PC-3 (cell line): ENCODE data around the gene TTLL7. TPM values are rescaled to one million over a fixed set of nuclear protein-coding genes. Genes with fewer than 3 reads are reported as not detected.
A peak's percentile ranks its signal among the peaks of the same experiment; 100 is the strongest.

Experiments
- ATAC-seq: fragments of 200-7000 bp; cut with Tn5 transposase; 2 replicates; pipeline ENCODE4 v1.9.1; 2020; ENCODE audit warnings: mild to moderate bottlenecking, moderate library complexity
- BruUV-seq: library from RNA; stranded (reverse); fragments of 400-500 nt; replicated peaks from 2 replicates; lab custom pipeline; 2021; lab: Mats Ljungman, UMichigan
- CTCF ChIA-PET: fragments of 300-600 bp; sonication (Branson Sonifier 250); formaldehyde crosslinking; loops from one replicate; lab custom pipeline; 2022; ENCODE audit warnings: antibody characterized with exemption; lab: Charles Lee
- POLR2A ChIA-PET: fragments of 300-600 bp; sonication (Branson Sonifier 250); formaldehyde crosslinking; loops from one replicate; lab custom pipeline; 2022; ENCODE audit warnings: antibody characterized with exemption; ENCODE audit not compliant: unreplicated experiment; lab: Charles Lee
- DNase-seq: peaks from one replicate; pipeline ENCODE4 v3.0.0-alpha.2; 2015
- H2AFZ ChIP-seq: fragments of 300-600 bp; sonication (generic); 2 replicates; pipeline ENCODE4 v1.6.0; 2016; ENCODE audit warnings: antibody characterized with exemption, low read length
- H3F3A ChIP-seq: fragments of 300-600 bp; sonication (generic); one replicate; pipeline ENCODE4 v1.6.0; 2017; ENCODE audit warnings: antibody characterized with exemption, low read length, control low read depth, mild to moderate bottlenecking; ENCODE audit not compliant: unreplicated experiment
- H3K27ac ChIP-seq: fragments of 300-600 bp; sonication (generic); 2 replicates; pipeline ENCODE4 v1.5.1; 2016; ENCODE audit warnings: mild to moderate bottlenecking, low read length
- H3K27me3 ChIP-seq: fragments of 300-600 bp; sonication (generic); 2 replicates; pipeline ENCODE4 v1.6.1; 2016; ENCODE audit warnings: low read length, mixed read lengths
- H3K36me3 ChIP-seq: fragments of 300-600 bp; sonication (generic); 2 replicates; pipeline ENCODE4 v1.6.1; 2016; ENCODE audit warnings: low read depth, mixed run types, low read length, mixed read lengths
- H3K4me1 ChIP-seq: fragments of 300-600 bp; sonication (generic); 2 replicates; pipeline ENCODE4 v1.5.1; 2016; ENCODE audit warnings: low read length; ENCODE audit not compliant: insufficient read depth
- H3K4me2 ChIP-seq: fragments of 300-600 bp; sonication (generic); 2 replicates; pipeline ENCODE4 v1.6.0; 2016; ENCODE audit warnings: low read length
- H3K4me3 ChIP-seq: fragments of 300-600 bp; sonication (generic); 2 replicates; pipeline ENCODE4 v1.5.1; 2016; ENCODE audit warnings: mild to moderate bottlenecking, low read length, mixed read lengths
- H3K79me2 ChIP-seq: fragments of 300-600 bp; sonication (generic); 2 replicates; pipeline ENCODE4 v1.6.1; 2017; ENCODE audit warnings: low read length, mixed read lengths
- H3K9ac ChIP-seq: fragments of 300-600 bp; sonication (generic); 2 replicates; pipeline ENCODE4 v1.6.0; 2016; ENCODE audit warnings: mild to moderate bottlenecking, low read length
- H3K9me2 ChIP-seq: fragments of 300-600 bp; sonication (generic); replicated peaks from 2 replicates; pipeline ENCODE4 v1.6.1; 2016; ENCODE audit warnings: mixed run types, low read length, mixed read lengths
- H3K9me3 ChIP-seq: fragments of 300-600 bp; sonication (generic); 2 replicates; pipeline ENCODE4 v1.6.1; 2016; ENCODE audit warnings: low read length, mixed read lengths
- H4K20me1 ChIP-seq: fragments of 300-600 bp; sonication (generic); 2 replicates; pipeline ENCODE4 v1.6.1; 2016; ENCODE audit warnings: low read length, mixed read lengths
- EZH2 ChIP-seq: fragments of 300-600 bp; sonication (generic); IDR thresholded peaks from one replicate; pipeline ENCODE4 v1.6.1; 2017; ENCODE audit warnings: antibody characterized with exemption, mild to moderate bottlenecking, low read length; ENCODE audit not compliant: unreplicated experiment
- EZH2phosphoT487 ChIP-seq: fragments of 300-600 bp; sonication (generic); IDR thresholded peaks from 2 replicates; pipeline ENCODE4 v1.6.1; 2018; ENCODE audit warnings: mild to moderate bottlenecking, antibody characterized with exemption, low read length, borderline replicate concordance
- intact Hi-C: fragments of 100-400 bp; cut with micrococcal nuclease; formaldehyde crosslinking; loops from 2 replicates; pipeline ENCODE4 v1.9.0; 2023
- total RNA-seq: library from RNA; depleted of rRNA; stranded (reverse); fragments of >200 nt; gene quantifications from 2 replicates; pipeline ENCODE4 v1.2.3, GENCODE V29; 2014
- TF ChIP-seq, protein P1 (sequence below): fragments of 300-600 bp; sonication (generic); conservative IDR thresholded peaks from 2 replicates; pipeline ENCODE4 v1.5.1; 2017; ENCODE audit warnings: antibody characterized with exemption, low read depth, mild to moderate bottlenecking, low read length

The TTLL7 gene
- total RNA-seq, 1 experiment from 2014 or later: 3.8 TPM

DNA sequence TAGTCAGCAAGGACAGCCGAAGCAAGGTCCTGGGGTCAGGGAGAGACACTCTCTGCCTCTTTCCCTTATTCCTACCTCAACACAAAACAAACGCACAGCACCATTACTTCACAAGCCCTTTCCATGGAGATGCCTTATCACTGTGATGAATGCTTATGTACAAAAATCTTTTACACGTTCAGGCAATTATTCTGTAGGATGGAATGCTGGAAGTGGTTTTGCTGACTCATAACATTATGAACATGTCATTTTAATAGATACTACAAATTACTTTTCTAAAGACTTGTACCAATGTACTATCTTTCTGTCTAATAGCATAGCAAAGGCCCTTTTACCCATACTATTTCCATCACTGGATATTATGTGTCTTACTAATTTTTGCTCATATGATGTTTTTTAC, 98.4 kb downstream of the TTLL7 start:
- POLR2A ChIA-PET: interaction anchor here (0.7 kb wide), 1 partner anchor 779 kb away, joined by 3 read pairs; no protein-coding TSS in a partner anchor
- peak overlapping the region; percentile 71 for H3K4me2 ChIP-seq
- no peaks in the 10 kb centered on the region for H3K36me3 ChIP-seq
- TF ChIP-seq EZH2phosphoT487: no peak
- TF ChIP-seq EZH2: no peak
- TF ChIP-seq, protein P1, sequence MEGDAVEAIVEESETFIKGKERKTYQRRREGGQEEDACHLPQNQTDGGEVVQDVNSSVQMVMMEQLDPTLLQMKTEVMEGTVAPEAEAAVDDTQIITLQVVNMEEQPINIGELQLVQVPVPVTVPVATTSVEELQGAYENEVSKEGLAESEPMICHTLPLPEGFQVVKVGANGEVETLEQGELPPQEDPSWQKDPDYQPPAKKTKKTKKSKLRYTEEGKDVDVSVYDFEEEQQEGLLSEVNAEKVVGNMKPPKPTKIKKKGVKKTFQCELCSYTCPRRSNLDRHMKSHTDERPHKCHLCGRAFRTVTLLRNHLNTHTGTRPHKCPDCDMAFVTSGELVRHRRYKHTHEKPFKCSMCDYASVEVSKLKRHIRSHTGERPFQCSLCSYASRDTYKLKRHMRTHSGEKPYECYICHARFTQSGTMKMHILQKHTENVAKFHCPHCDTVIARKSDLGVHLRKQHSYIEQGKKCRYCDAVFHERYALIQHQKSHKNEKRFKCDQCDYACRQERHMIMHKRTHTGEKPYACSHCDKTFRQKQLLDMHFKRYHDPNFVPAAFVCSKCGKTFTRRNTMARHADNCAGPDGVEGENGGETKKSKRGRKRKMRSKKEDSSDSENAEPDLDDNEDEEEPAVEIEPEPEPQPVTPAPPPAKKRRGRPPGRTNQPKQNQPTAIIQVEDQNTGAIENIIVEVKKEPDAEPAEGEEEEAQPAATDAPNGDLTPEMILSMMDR: no peak
- peak; percentile 75 for DNase-seq
- ATAC-seq: peak; percentile 46
- H4K20me1 ChIP-seq: peaks cover 5% of the 10 kb centered on the region; the same call in 1 of the 2 replicates
- H3K4me3 ChIP-seq: no peak overlapping the region
- no peak overlapping the region for H2AFZ ChIP-seq
- peaks cover 27% of the 10 kb centered on the region for H3K4me1 ChIP-seq
- CTCF ChIA-PET: no interaction called here
- no peaks in the 10 kb centered on the region for H3F3A ChIP-seq
- peak overlapping the region; percentile 46 for H3K27ac ChIP-seq
- H3K9me2 ChIP-seq: no peaks in the 10 kb centered on the region
- H3K27me3 ChIP-seq: no peaks in the 10 kb centered on the region
- no TSS peak for BruUV-seq
- intact Hi-C loops: loop anchor here (2.0 to 10.0 kb wide), 3 partner anchors 18 to 874 kb away; no protein-coding TSS in a partner anchor
- H3K79me2 ChIP-seq: no peaks in the 10 kb centered on the region
- H3K9me3 ChIP-seq: no peaks in the 10 kb centered on the region
- H3K9ac ChIP-seq: no peak overlapping the region

GRCh38 chr1:83897516-83897915, 101.4 kb downstream of the TTLL7 start:
- H3K9me2 ChIP-seq: no peaks in the 10 kb centered on the region
- H3F3A ChIP-seq: no peaks in the 10 kb centered on the region
- no peaks in the 10 kb centered on the region for H3K9me3 ChIP-seq
- H3K4me3 ChIP-seq: no peak overlapping the region
- peaks cover 25% of the 10 kb centered on the region for H3K4me1 ChIP-seq
- POLR2A ChIA-PET: no interaction called here
- CTCF ChIA-PET: no interaction called here
- BruUV-seq: no TSS peak
- no peak for ATAC-seq
- no peaks in the 10 kb centered on the region for H3K27me3 ChIP-seq
- intact Hi-C loops: no loop called here
- no peaks in the 10 kb centered on the region for H3K36me3 ChIP-seq
- no peak for TF ChIP-seq EZH2
- TF ChIP-seq EZH2phosphoT487: no peak
- TF ChIP-seq, protein P1: no peak
- DNase-seq: no peak
- peaks cover 5% of the 10 kb centered on the region; the same call in 1 of the 2 replicates for H4K20me1 ChIP-seq
- no peak overlapping the region for H3K27ac ChIP-seq
- H3K9ac ChIP-seq: no peak overlapping the region
- H3K79me2 ChIP-seq: no peaks in the 10 kb centered on the region
- no peak overlapping the region for H3K4me2 ChIP-seq
- H2AFZ ChIP-seq: no peak overlapping the region

DNA sequence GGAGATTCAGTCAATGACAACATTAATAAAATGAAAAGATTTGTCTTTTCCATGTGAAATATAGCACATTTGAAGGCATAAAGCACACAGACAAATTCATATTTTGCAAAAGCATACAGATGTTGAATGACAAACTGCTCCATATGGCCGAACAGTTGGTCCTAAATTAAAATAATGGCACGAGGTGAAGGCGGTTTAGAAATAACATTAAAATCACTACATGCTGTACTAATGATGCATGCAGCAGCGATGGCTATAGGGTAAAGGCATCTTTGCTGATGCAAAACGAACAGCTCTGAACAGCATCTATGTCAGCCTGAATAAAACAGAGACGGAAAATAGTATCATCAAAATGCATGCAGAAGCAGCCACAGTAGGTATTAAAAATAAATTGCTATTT, 102.6 kb downstream of the TTLL7 start:
- Histone ChIP-seq H3K9me2 (no peaks in the 10 kb centered on the region), H2AFZ (no peak overlapping the region), H3K4me1 (peaks cover 15% of the 10 kb centered on the region), H4K20me1 (no peaks in the 10 kb centered on the region), H3K79me2 (no peaks in the 10 kb centered on the region), H3F3A (no peaks in the 10 kb centered on the region), H3K4me3 (no peak overlapping the region), H3K9ac (no peak overlapping the region), H3K4me2 (no peak overlapping the region), H3K27ac (no peak overlapping the region), H3K27me3 (no peaks in the 10 kb centered on the region), H3K9me3 (no peaks in the 10 kb centered on the region), H3K36me3 (no peaks in the 10 kb centered on the region)
- POLR2A ChIA-PET: no interaction called here
- intact Hi-C loops: no loop called here
- CTCF ChIA-PET: no interaction called here
- TF ChIP-seq, protein P1: no peak
- no peak for TF ChIP-seq EZH2
- TF ChIP-seq EZH2phosphoT487: no peak
- DNase-seq: no peak
- no TSS peak for BruUV-seq
- ATAC-seq: no peak
